Astrocyte (in vitro differentiated cells and primary cell): ENCODE data around the gene GRAMD4. TPM values are rescaled to one million over a fixed set of nuclear protein-coding genes. Genes with fewer than 3 reads are reported as not detected.

Experiments
- DNase-seq: peaks from one replicate; pipeline ENCODE4 v3.0.0-alpha.2; 2010; ENCODE audit warnings: low read depth
- FAIRE-seq: peaks from 2 replicates; lab custom pipeline; 2011; peaks lifted over from hg19 to GRCh38; lab: Jason Lieb, UNC
- H2AFZ ChIP-seq: 2 replicates; pipeline ENCODE4 v1.6.0; 2012; ENCODE audit warnings: low read depth, low read length, inconsistent platforms
- H3K27ac ChIP-seq: 2 replicates; pipeline ENCODE4 v1.5.1; 2011; ENCODE audit warnings: low read depth, low read length, inconsistent platforms
- H3K27me3 ChIP-seq: 2 replicates; pipeline ENCODE4 v1.6.0; 2011; ENCODE audit warnings: low read length, inconsistent platforms; ENCODE audit not compliant: insufficient read depth
- H3K36me3 ChIP-seq: 2 replicates; pipeline ENCODE4 v1.5.1; 2011; ENCODE audit warnings: low read length, inconsistent platforms; ENCODE audit not compliant: insufficient read depth
- H3K4me1 ChIP-seq: 2 replicates; pipeline ENCODE4 v1.5.1; 2011; ENCODE audit warnings: low read length, inconsistent platforms; ENCODE audit not compliant: insufficient read depth
- H3K4me2 ChIP-seq: 2 replicates; pipeline ENCODE4 v1.6.0; 2012; ENCODE audit warnings: low read length, inconsistent platforms
- H3K4me3 ChIP-seq: 2 replicates; pipeline ENCODE4 v1.5.1; 2011; ENCODE audit warnings: low read depth, mild to moderate bottlenecking, low read length, inconsistent platforms; ENCODE audit not compliant: insufficient read depth
- H3K79me2 ChIP-seq: 2 replicates; pipeline ENCODE4 v1.6.0; 2012; ENCODE audit warnings: mild to moderate bottlenecking, low read length, inconsistent platforms; ENCODE audit not compliant: insufficient read depth
- H3K9ac ChIP-seq: 2 replicates; pipeline ENCODE4 v1.6.0; 2012; ENCODE audit warnings: mild to moderate bottlenecking, low read length, inconsistent platforms
- H3K9me3 ChIP-seq: 2 replicates; pipeline ENCODE4 v1.5.1; 2012; ENCODE audit warnings: low read depth, mild to moderate bottlenecking, low read length, inconsistent platforms; ENCODE audit not compliant: insufficient read depth
- H4K20me1 ChIP-seq: 2 replicates; pipeline ENCODE4 v1.6.0; 2012; ENCODE audit warnings: low read length, inconsistent platforms; ENCODE audit not compliant: insufficient read depth
- H3K27ac Mint-ChIP-seq: one replicate; pipeline ENCODE4 v1.8.0; 2021; ENCODE audit warnings: mild to moderate bottlenecking, mixed read lengths; ENCODE audit not compliant: unreplicated experiment
- H3K27me3 Mint-ChIP-seq: one replicate; pipeline ENCODE4 v1.8.0; 2021; ENCODE audit warnings: low read depth, mixed read lengths; ENCODE audit not compliant: unreplicated experiment
- H3K36me3 Mint-ChIP-seq: one replicate; pipeline ENCODE4 v1.8.0; 2021; ENCODE audit warnings: low read depth, mixed read lengths; ENCODE audit not compliant: unreplicated experiment
- H3K4me1 Mint-ChIP-seq: one replicate; pipeline ENCODE4 v1.8.0; 2021; ENCODE audit warnings: low read depth, mixed read lengths; ENCODE audit not compliant: unreplicated experiment
- H3K4me3 Mint-ChIP-seq: one replicate; pipeline ENCODE4 v1.8.0; 2021; ENCODE audit warnings: mild to moderate bottlenecking, moderate library complexity, mixed read lengths; ENCODE audit not compliant: unreplicated experiment
- H3K9me3 Mint-ChIP-seq: one replicate; pipeline ENCODE4 v1.8.0; 2021; ENCODE audit warnings: mild to moderate bottlenecking, mixed read lengths; ENCODE audit not compliant: unreplicated experiment
- CTCF ChIP-seq: IDR thresholded peaks from 2 replicates; pipeline ENCODE4 v1.5.1; 2011; ENCODE audit warnings: low read depth, mild to moderate bottlenecking, inconsistent platforms, low read length, moderate library complexity; ENCODE audit not compliant: insufficient read depth
- EZH2 ChIP-seq: IDR thresholded peaks from 2 replicates; pipeline ENCODE4 v1.6.1; 2012; ENCODE audit warnings: mild to moderate bottlenecking, low read length, inconsistent platforms; ENCODE audit not compliant: insufficient read depth
- total RNA-seq: library from RNA; stranded (reverse); gene quantifications from 2 replicates; pipeline ENCODE4 v1.2.1, GENCODE V29; 2021

GRAMD4 gene
- total RNA-seq, 1 donor from 2014 or later, result 17.8 TPM

- H3K4me1 Mint-ChIP-seq, result peaks cover 23% of the 10 kb centered on the region
- no peak for DNase-seq
Measured at GRCh38 chr22:46580940-46581537, 39.1 kb upstream of the GRAMD4 start.

DNA sequence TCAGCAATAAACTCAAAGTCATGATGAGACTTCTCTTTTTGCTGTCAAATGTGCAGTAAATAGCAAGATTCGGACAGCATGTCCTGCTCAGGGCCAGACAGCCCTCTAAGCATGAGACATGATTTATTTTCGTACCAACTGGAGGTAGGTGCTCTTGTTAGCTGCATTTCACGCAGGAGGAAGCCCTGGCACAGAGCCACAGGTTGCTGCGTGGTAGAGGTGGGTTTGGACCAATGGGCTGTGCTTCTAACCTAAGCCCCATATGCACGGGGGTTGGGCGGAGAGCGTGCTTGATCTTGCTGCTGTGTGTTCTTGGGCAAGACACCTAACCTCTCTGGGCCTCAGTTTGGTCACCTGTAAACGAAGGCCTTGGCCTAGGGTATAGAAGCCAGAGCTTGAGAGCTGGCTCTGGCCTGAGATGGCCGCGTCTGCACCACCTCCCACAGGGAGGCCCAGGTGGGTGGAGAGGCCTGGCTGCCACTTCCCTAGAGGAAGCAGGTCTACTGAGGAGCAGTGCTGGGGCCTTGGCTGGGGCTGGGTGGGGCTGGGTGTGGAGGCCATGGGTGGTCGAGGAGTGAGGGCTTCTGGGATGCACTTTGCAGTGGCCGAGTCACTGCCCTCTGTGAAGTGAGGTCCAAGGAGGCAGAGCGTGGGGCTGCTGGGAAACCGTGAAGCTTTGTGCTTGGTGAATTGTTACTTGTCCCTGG, 38.5 kb upstream of the GRAMD4 start:
- H3K27me3 Mint-ChIP-seq, result no peaks in the 10 kb centered on the region
- H3K36me3 Mint-ChIP-seq, result peaks cover 4% of the 10 kb centered on the region
- Histone ChIP-seq H3K27ac (no peak overlapping the region), H3K27me3 (no peaks in the 10 kb centered on the region), H3K4me3 (no peak overlapping the region), H3K4me1 (peaks cover 26% of the 10 kb centered on the region), H3K36me3 (no peaks in the 10 kb centered on the region), H3K9me3 (no peaks in the 10 kb centered on the region), H3K4me2 (no peak overlapping the region), H3K9ac (no peak overlapping the region), H2AFZ (no peak overlapping the region), H4K20me1 (peaks cover 83% of the 10 kb centered on the region), H3K79me2 (peaks cover 49% of the 10 kb centered on the region)
- FAIRE-seq (no peak), DNase-seq (no peak)
- no peak overlapping the region for H3K4me3 Mint-ChIP-seq
- H3K4me1 Mint-ChIP-seq, result peaks cover 22% of the 10 kb centered on the region
- H3K27ac Mint-ChIP-seq, result no peak overlapping the region
- no peak for TF ChIP-seq CTCF
- TF ChIP-seq EZH2, result no peak
- no peaks in the 10 kb centered on the region for H3K9me3 Mint-ChIP-seq

More at GRCh38 chr22:46580940-46581537, 39.1 kb upstream of the GRAMD4 start:
- Mint-ChIP-seq H3K4me3 (no peak overlapping the region), H3K27me3 (no peaks in the 10 kb centered on the region), H3K9me3 (no peaks in the 10 kb centered on the region), H3K27ac (no peak overlapping the region), H3K36me3 (peaks cover 4% of the 10 kb centered on the region)
- H2AFZ ChIP-seq, result no peak overlapping the region
- no peak for TF ChIP-seq CTCF
- no peak for TF ChIP-seq EZH2
- no peaks in the 10 kb centered on the region for H3K27me3 ChIP-seq
- no peak overlapping the region for H3K27ac ChIP-seq
- no peaks in the 10 kb centered on the region for H3K36me3 ChIP-seq
- no peak for FAIRE-seq
- H3K9ac ChIP-seq, result no peak overlapping the region
- H3K9me3 ChIP-seq, result no peaks in the 10 kb centered on the region
- peaks cover 45% of the 10 kb centered on the region for H3K79me2 ChIP-seq
- H3K4me3 ChIP-seq, result no peak overlapping the region
- H3K4me1 ChIP-seq, result peaks cover 31% of the 10 kb centered on the region
- H4K20me1 ChIP-seq, result peaks cover 77% of the 10 kb centered on the region
- H3K4me2 ChIP-seq, result no peak overlapping the region
